Osteocyte (in vitro differentiated cells): ENCODE results near the gene RAVER2. TPM values are rescaled to one million over a fixed set of nuclear protein-coding genes. Genes with fewer than 3 reads are reported as not detected.

ENCODE experiments used
- DNase-seq: peaks from one replicate; pipeline ENCODE4 v3.0.0; 2021; ENCODE audit warnings: mixed read lengths; ENCODE audit not compliant: unreplicated experiment; ENCODE audit errors: extremely low spot score
- H3K27ac Mint-ChIP-seq: one replicate; pipeline ENCODE4 v1.8.0; 2021; ENCODE audit warnings: mild to moderate bottlenecking, mixed read lengths; ENCODE audit not compliant: unreplicated experiment
- H3K27me3 Mint-ChIP-seq: one replicate; pipeline ENCODE4 v1.8.0; 2021; ENCODE audit warnings: mixed read lengths; ENCODE audit not compliant: unreplicated experiment
- H3K36me3 Mint-ChIP-seq: one replicate; pipeline ENCODE4 v1.8.0; 2021; ENCODE audit warnings: mixed read lengths; ENCODE audit not compliant: unreplicated experiment
- H3K4me1 Mint-ChIP-seq: one replicate; pipeline ENCODE4 v1.8.0; 2021; ENCODE audit warnings: mixed read lengths; ENCODE audit not compliant: unreplicated experiment
- H3K4me3 Mint-ChIP-seq: one replicate; pipeline ENCODE4 v1.8.0; 2021; ENCODE audit warnings: mild to moderate bottlenecking, moderate library complexity, mixed read lengths; ENCODE audit not compliant: unreplicated experiment
- H3K9me3 Mint-ChIP-seq: one replicate; pipeline ENCODE4 v1.8.0; 2021; ENCODE audit warnings: mixed read lengths; ENCODE audit not compliant: unreplicated experiment
- CTCF ChIP-seq: fragments of 200-600 bp; sonication (generic); IDR thresholded peaks from 2 replicates; pipeline ENCODE4 v1.5.0; 2021; ENCODE audit warnings: antibody characterized with exemption, mild to moderate bottlenecking, moderate library complexity
- total RNA-seq: library from RNA; stranded (reverse); gene quantifications from 2 replicates; pipeline ENCODE4 v1.2.1, GENCODE V29; 2021

RAVER2 gene
- total RNA-seq, 1 donor from 2014 or later = 7.3 TPM

- no peak for TF ChIP-seq CTCF
- H3K36me3 Mint-ChIP-seq = peaks cover 48% of the 10 kb centered on the region
- peaks cover 2% of the 10 kb centered on the region for H3K4me1 Mint-ChIP-seq
- H3K27ac Mint-ChIP-seq = no peak overlapping the region
- no peaks in the 10 kb centered on the region for H3K27me3 Mint-ChIP-seq
- H3K9me3 Mint-ChIP-seq = no peaks in the 10 kb centered on the region
- DNase-seq = no peak
- H3K4me3 Mint-ChIP-seq = no peak overlapping the region
These were observed 106.0 kb downstream of the RAVER2 start for GRCh38 chr1:64850846-64851245.

- no peaks in the 10 kb centered on the region for H3K27me3 Mint-ChIP-seq
- peaks cover 47% of the 10 kb centered on the region for H3K36me3 Mint-ChIP-seq
- TF ChIP-seq CTCF = no peak
- no peaks in the 10 kb centered on the region for H3K4me1 Mint-ChIP-seq
- no peak overlapping the region for H3K4me3 Mint-ChIP-seq
- no peak for DNase-seq
- no peaks in the 10 kb centered on the region for H3K9me3 Mint-ChIP-seq
- no peak overlapping the region for H3K27ac Mint-ChIP-seq
These were observed 106.8 kb downstream of the RAVER2 start for GRCh38 chr1:64851664-64852063.

- no peak overlapping the region for H3K4me3 Mint-ChIP-seq
- H3K36me3 Mint-ChIP-seq = peaks cover 62% of the 10 kb centered on the region
- no peak overlapping the region for H3K27ac Mint-ChIP-seq
- no peak for TF ChIP-seq CTCF
- no peaks in the 10 kb centered on the region for H3K4me1 Mint-ChIP-seq
- no peaks in the 10 kb centered on the region for H3K9me3 Mint-ChIP-seq
- DNase-seq = no peak
- no peaks in the 10 kb centered on the region for H3K27me3 Mint-ChIP-seq
These were observed 109.8 kb downstream of the RAVER2 start for GRCh38 chr1:64854674-64855073.

- no peak overlapping the region for H3K4me3 Mint-ChIP-seq
- no peaks in the 10 kb centered on the region for H3K27me3 Mint-ChIP-seq
- H3K36me3 Mint-ChIP-seq = peaks cover 60% of the 10 kb centered on the region
- TF ChIP-seq CTCF = no peak
- H3K27ac Mint-ChIP-seq = no peak overlapping the region
- no peaks in the 10 kb centered on the region for H3K9me3 Mint-ChIP-seq
- H3K4me1 Mint-ChIP-seq = no peaks in the 10 kb centered on the region
- no peak for DNase-seq
These were observed 110.7 kb downstream of the RAVER2 start for GRCh38 chr1:64855557-64855956.

- DNase-seq = no peak
- H3K9me3 Mint-ChIP-seq = no peaks in the 10 kb centered on the region
- no peak overlapping the region for H3K27ac Mint-ChIP-seq
- peaks cover 57% of the 10 kb centered on the region for H3K36me3 Mint-ChIP-seq
- H3K4me1 Mint-ChIP-seq = peaks cover 6% of the 10 kb centered on the region
- no peaks in the 10 kb centered on the region for H3K27me3 Mint-ChIP-seq
- no peak for TF ChIP-seq CTCF
- no peak overlapping the region for H3K4me3 Mint-ChIP-seq
These were observed 111.7 kb downstream of the RAVER2 start for GRCh38 chr1:64856553-64856952.
